CD4-positive, alpha-beta T cell treated with Interleukin-12 subunit alpha and Interleukin-12 subunit beta, for 1 hour (primary cell): ENCODE data around the gene GYS1.
"Not testable (repeated sequence)": the region's sequence is repeated elsewhere in the genome, so short reads cannot be mapped to it uniquely, and the experiment has no call there.

ENCODE experiments used
- DNase-seq: peaks from one replicate; pipeline ENCODE4 v3.0.0-alpha.2; 2020

Gene GYS1

DNA sequence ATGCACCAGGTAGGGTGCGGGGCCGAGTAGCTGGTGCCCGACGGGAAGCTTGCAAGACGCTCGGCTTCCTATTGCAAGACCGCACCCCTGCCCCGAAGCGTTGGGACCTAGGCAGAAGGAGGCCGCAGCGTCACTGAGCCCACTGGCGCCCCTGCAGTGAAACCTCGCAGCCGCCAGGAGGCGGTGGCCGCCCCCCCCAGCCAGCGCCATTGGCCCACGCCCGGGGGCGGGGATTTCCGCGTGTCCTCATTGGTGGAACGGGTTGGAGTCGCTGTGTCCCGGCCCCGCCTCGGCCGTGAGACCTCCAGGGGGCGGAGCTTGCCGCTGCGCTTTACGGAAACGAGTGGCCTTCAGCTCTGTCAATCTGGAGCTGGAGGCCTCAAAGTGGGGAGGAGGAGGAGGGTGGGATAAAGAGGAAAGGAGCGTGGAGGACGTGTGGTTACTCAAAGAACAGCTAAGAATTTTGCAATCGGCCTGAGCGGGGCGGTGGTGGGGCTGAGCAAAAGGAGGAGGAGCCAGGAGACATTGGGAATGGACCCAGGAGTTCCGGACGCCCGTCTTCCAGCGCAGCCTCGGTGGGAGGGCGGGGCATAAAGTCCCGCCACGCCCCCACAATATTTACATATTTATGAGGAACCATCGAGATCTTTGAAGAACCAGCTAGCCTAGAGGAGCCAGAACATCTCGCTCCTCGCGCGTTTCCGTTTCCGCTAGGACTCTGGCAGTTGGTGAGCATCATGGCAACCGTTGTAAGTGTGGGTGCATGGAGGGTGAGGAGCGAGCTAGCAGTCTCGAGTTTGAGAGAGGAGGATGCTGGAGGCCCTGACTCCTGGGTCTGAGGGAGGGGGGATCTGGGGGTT is at the start of gene GYS1, which contains the start of gene RUVBL2:
TSS of gene GYS1 (minus strand) at position 135 of the 860 bp plus-strand sequence. CDS start 197 bp downstream, outside the sequence.
TSS of gene RUVBL2 (plus strand) at position 713 of the 860 bp plus-strand sequence. CDS start at position 738, 25 bp downstream.
- peak; percentile 99 for DNase-seq

DNA sequence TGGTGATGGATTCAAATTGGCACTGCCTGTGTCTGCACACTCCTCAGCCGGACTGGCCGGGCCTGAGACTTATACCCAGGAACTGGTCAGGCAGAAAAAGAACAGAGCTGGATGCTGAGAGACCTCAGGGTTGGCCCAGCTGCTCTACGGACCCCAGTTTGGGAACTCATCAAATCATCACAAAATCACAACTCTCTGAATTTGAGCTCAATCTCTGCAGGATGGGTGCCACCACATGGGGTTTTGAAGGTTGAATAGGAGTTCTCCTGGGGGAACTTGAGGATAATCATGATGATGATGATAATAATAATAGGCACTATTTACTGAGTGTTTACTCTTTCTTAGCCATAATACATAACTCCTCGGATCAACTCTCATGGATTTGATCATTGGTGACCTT is 49.6 kb upstream of the GYS1 start:
- DNase-seq: not testable (repeated sequence)

- no peak for DNase-seq
These were observed 49.1 kb upstream of the GYS1 start for GRCh38 chr19:49042177-49042576.

- not testable (repeated sequence) for DNase-seq
These were observed 46.6 kb upstream of the GYS1 start for GRCh38 chr19:49039736-49040135.

- DNase-seq: not testable (repeated sequence)
These were observed 45.6 kb upstream of the GYS1 start for GRCh38 chr19:49038557-49039276.

DNA sequence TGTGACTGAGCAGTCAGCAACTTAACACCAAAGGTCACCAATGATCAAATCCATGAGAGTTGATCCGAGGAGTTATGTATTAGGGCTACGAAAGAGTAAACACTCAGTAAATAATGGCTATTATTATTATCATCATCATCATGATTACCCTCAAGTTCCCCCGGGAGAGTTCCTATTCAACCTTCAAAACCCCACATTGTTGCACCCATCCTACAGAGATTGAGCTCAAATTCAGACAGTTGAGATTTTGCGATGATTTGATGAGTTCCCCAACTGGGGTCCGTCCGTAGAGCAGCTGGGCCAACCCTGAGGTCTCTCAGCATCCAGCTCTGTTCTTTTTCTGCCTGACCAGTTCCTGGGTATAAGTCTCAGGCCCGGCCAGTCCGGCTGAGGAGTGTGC is 45.0 kb upstream of the GYS1 start:
- DNase-seq: not testable (repeated sequence)

DNA sequence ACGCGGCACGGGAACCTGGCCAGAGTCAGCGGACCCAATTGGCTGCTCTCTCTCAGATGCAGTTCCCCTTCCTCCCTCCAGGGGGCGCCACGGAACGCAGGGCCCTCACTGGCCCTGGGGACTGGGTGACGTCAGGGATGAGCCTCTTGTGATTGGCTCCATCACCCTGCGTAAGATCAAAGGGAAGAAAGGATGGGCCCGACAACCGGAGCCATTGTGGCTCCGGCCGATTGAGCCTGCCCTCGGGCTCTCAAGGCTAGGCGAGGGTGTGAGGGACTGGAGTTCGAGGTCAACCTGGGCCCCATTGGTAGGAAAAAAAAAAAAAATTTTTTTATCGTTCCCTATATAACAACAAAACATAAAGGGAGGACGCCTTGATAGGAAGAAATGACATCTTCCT is 43.7 kb upstream of the GYS1 start, which contains the start of gene CGB1:
TSS of gene CGB1 (minus strand) at position 81 of the 400 bp plus-strand sequence. CDS start 184 bp downstream, outside the sequence.
- not testable (repeated sequence) for DNase-seq

GRCh38 chr19:49031642-49032301 is 38.7 kb upstream of the GYS1 start, which contains the start of gene CGB2:
CGB2 (plus strand) TSS chr19:49031890; CDS start chr19:49032096, 206 bp downstream.
- peak; percentile 57 for DNase-seq

GRCh38 chr19:49030323-49030722 is 37.2 kb upstream of the GYS1 start:
- not testable (repeated sequence) for DNase-seq

GRCh38 chr19:49029749-49030148 is 36.6 kb upstream of the GYS1 start:
- not testable (repeated sequence) for DNase-seq

GRCh38 chr19:49028686-49029085 is 35.6 kb upstream of the GYS1 start:
- DNase-seq: not testable (repeated sequence)

- DNase-seq: not testable (repeated sequence)
These were observed 32.5 kb upstream of the GYS1 start for GRCh38 chr19:49025599-49025998.

DNA sequence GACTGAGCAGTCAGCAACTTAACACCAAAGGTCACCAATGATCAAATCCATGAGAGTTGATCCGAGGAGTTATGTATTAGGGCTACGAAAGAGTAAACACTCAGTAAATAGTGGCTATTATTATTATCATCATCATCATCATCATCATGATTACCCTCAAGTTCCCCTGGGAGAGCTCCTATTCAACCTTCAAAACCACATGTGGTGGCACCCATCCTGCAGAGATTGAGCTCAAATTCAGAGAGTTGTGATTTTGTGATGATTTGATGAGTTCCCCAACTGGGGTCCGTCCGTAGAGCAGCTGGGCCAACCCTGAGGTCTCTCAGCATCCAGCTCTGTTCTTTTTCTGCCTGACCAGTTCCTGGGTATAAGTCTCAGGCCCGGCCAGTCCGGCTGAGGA is 32.0 kb upstream of the GYS1 start:
- DNase-seq: not testable (repeated sequence)

GRCh38 chr19:49024233-49024632 is 31.1 kb upstream of the GYS1 start, which contains the start of gene CGB3:
CGB3 (minus strand) TSS chr19:49024333; CDS start chr19:49023971, 362 bp downstream.
- not testable (repeated sequence) for DNase-seq

- no peak for DNase-seq
These were observed 29.0 kb upstream of the GYS1 start for GRCh38 chr19:49022116-49022515.

- DNase-seq: no peak
These were observed 28.1 kb upstream of the GYS1 start for GRCh38 chr19:49020931-49021895.

GRCh38 chr19:49020342-49020741 is 27.2 kb upstream of the GYS1 start:
- DNase-seq: no peak

DNA sequence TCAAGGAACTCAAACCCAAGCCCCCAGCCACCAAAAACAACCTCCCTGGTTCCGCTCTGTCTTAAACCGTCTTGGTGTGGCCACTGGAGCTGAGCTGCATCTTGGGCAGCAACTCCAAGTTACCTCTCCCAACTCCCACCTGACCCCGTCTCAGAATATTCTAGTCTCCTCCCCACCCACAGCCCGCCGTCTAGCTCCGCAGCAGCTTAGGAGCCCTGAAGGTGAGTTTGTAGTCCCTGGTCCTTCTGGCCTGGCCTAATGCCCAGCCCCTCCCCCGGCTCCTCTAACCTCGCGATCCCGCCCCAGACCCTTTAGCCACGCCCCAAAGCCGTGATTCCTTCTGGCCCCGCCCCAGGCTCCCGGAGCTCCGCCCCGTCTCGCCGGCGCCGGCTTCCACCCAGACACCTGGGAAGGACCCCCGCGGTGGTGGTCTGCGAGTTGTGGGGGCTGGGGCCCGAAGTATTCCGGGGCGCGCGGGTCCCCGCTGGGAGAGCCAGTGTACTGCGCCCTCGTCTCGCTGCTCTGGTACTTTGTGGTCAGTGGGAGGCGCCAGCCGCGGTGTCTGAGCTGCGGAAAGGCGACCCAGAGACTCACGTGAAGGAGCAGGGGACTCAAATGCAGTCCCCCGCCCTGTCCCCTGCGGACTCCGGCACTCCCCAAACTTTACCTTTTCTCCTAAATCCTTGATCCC is 26.3 kb upstream of the GYS1 start:
- DNase-seq: peak; percentile 70

DNA sequence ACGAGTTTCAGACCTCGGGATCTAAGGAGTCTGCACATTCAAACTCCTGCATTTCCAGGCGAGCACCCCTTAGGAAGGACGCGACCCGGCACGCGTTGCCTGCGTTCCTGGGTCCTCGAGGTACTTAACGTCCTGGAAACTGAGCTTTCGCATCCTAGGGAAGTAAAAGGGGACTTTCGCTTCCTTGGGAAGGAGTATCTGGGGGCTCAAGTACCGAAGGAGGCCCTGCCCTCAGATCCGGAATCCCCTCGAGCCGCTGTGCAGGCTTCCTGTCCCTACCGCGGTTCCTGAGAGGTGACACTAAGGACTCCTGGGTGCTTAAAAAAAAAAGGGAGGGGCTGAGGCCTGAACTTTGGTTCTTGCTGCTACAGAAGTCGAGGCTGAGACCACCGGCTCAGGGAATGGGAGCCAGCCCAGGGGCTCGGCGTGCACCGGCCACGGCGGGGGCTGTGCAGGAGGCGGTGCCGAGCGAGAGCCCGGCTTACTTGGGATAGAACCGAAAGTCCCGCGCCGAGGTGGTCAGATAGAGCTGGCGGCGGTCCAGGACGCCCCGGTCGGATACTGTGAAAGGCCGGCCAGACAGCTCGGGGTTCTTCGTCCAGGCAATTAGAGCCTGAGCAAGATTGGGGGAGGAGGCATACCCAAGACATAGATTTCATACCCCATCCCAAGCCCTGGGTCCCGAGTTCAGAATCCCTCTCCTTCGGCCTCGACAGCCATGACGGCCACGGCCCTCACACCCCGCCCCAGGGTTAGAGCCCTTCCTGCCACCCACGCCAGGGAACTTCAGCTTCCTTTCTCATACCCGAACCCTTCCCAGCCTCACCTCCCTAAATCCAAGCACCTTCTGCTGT is 25.5 kb upstream of the GYS1 start:
- DNase-seq: peak; percentile 29
